Activated CD4-positive, alpha-beta T cell treated with anti-CD3 and anti-CD28 coated beads, Interleukin-2, amount 50 U/mL, for 1 hour (primary cell): ENCODE data around the gene HDAC10.
"Not testable (repeated sequence)": the region's sequence is repeated elsewhere in the genome, so short reads cannot be mapped to it uniquely, and the experiment has no call there.

Experiments
- DNase-seq: peaks from one replicate; pipeline ENCODE4 v3.0.0-alpha.2; 2020

HDAC10 gene

DNA sequence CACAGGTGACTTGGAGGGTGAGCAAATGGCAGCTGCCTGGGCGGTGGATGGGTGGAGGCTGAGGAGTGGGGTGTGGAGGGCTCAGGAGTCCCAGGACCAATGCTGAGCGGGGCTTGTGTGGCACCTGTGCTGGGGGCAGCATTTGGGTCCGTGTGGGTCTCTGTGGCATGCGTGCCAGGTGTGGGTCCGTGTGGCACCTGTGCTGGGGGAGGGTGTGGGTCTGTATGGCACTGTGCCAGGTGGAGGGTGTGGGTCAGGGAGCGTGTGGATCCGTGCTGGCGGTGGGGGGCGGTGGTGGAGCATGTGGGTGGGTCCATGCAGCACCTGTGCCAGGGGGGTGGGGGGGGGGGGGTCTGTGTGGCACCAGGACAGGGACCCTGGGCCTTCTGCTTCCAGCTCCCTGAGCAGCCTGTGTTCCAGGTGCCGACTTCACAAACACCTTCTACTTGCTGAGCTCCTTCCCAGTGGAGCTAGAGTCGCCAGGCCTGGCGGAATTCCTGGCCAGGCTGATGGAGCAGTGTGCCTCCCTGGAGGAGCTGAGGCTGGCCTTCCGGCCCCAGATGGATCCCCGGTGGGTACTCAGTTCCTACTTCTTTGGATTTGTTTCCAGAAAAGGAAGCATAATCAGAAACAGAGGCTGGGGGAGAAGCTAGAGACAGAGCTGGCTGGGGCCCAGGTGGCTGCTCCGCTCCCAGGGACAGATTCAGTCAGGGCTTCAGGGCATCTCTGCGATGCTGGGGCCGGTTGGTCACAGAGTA, 35.6 kb downstream of the HDAC10 start:
- DNase-seq: no peak

DNA sequence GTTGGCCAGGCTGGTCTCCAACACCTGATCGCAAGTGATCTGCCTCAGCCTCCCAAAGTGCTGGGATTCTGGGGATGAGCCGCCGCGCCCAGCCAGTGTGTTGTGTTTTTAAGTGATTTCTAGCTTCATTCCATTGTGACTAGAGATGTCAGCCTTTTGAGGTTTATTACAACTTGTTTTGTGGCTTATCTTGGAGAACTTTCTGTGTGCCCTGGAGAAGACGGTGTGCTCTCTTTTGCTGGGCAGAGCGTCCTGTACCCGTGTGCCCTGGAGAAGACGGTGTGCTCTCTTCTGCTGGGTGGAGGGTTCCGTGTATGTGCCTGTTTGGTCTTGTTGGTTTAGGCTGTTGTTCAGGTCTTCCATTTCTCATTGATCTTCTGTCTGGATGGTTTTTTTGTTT, 37.8 kb downstream of the HDAC10 start:
- DNase-seq: no peak

GRCh38 chr22:50211147-50211546, 39.9 kb downstream of the HDAC10 start:
- no peak for DNase-seq

- DNase-seq: no peak
Measured at GRCh38 chr22:50210378-50211139, 40.5 kb downstream of the HDAC10 start.

DNA sequence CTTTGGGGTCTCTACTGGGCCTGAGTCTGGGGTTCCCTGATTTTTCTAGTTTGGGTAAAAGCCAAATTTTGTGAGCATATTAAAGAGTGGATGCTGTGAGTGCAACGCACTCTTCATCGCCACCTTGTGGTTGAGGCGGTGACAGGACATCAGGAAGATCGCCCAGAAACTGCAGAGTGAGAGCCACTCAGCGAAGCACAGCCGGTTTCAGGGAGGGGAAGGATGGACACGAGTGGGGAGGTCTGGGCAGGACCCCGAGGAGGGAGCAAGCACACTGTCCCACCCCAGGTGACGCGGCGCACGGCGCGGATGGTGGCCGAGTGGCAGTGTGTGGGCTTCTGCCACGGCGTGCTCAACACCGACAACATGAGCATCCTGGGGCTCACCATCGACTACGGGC, 41.2 kb downstream of the HDAC10 start:
- DNase-seq: peak; percentile 76

- no peak for DNase-seq
Measured at GRCh38 chr22:50208939-50209892, 41.8 kb downstream of the HDAC10 start.

GRCh38 chr22:50208430-50208938, 42.6 kb downstream of the HDAC10 start:
- DNase-seq: no peak

DNA sequence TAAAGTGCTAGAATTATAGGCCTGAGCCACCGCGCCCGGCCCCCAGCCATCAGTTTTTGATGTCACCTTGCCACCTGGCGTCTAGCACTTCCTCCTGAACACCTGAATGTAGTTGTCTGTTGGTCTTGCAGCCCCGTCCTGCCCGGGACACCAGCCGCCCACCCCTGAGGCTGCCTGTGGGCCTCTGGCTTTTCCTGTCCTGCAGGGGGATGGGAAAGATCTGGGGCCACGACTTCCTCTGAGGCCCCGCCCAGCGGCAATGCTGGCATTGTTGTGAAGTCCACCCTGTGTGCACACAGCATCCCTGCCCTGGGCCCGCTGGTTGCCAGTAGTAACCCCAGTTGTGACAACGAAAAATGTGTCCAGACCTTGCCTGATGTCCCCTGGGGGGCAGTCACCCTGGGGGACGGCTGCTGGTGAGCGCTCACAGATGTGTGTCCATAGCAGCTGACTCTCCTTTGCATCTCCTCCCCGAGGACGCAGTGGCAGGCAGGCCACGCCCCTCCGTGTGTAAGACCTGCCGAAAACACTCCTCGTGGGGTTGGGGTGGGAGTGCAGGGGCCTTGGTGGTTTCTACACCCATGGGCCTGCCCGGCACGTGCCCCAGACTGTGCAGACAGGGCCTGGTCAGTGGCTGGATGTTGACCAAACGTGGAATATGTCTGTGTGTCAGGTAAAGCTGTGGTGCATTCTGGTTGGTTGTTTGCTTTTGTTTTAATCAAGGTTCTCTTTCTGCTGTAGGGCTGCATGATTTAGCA, 43.5 kb downstream of the HDAC10 start:
- no peak for DNase-seq

- DNase-seq: no peak
Measured at GRCh38 chr22:50206599-50206998, 44.5 kb downstream of the HDAC10 start.

GRCh38 chr22:50205781-50206569, 45.1 kb downstream of the HDAC10 start:
- DNase-seq: no peak

GRCh38 chr22:50204998-50205397, 46.1 kb downstream of the HDAC10 start:
- not testable (repeated sequence) for DNase-seq

- DNase-seq: no peak
Measured at GRCh38 chr22:50204571-50204970, 46.5 kb downstream of the HDAC10 start.

DNA sequence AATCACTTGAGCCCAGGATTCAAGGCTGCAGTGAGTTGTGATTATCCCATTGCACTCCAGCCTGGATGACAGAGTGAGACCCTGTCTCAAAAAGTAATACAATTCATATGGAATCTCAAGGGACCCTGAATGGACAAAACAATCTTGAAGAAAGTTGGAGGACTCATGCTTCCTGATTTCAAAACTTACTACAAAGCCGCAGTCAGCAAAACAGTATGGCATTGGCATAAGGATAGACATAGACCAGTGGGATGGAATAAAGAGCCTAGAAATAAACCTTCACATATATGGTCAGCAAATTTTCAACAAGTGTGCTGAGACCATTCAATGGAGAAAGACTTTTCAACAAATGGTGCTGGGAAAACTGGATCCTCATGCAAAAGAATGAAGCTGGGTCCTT, 47.8 kb downstream of the HDAC10 start:
- no peak for DNase-seq

DNA sequence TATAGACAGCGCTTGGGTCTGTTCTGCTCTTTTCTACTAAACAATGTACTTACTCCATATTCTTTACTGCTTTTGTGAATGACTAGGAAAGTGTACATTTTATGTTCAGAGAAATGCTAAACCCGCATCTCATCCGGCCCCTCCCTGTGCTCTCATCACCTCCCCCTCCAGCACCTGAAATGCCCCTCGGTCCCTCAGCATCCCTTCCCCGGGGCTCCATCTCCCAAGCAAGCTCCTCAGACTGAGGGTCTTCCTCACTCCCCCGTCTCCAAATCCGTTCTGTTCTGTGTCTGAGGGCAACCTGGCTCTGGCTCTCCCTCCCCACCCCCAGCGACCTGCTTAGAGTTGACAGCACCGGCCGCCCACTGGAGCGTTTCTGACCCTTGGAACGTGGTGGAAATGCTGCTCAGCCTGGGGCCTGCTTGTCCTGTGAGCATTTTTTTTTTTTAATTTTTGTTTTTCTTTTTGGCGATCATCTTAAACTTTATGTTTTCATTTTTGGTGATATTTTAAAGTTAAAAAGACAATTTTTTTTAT, 48.9 kb downstream of the HDAC10 start:
- no peak for DNase-seq

- DNase-seq: no peak
Measured at GRCh38 chr22:50201191-50202129, 49.6 kb downstream of the HDAC10 start.

- peak; percentile 93 for DNase-seq
Measured at GRCh38 chr22:50200461-50201190, 50.4 kb downstream of the HDAC10 start, which contains the start of gene SELENOO. Gene SELENOO, plus strand, starts transcription at chr22:50201011. Its CDS starts 26 bp downstream, at chr22:50201037.

DNA sequence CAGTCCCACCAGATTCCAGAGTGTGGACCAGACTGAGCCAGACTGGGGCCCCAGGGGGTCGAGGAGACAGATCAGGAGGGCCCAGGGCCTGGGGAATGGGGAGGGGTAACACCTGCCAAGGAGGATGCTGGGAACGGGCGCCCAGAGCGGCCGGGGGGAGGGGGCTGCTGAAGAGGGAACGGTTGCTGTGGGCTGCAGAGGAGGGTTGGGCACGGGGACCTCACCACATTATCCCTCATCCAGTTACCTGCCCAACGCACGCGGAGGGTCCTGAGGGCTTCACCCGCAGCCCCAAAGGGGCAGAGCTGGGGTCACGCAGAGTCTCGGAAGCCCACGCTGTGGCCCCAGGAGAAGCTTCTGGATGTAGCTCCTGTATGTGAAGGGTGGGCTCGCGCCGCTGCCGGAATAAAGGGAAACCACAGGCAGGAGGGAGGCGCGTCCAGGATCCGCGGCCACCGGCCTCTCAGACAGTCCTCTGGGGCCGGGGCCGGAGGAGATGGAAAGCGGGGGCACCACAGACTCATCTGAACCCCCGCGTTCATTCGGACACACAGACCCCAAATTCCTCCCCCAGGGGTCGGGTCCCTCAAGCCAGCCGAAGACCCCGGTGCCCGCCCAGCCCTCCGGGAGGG, 51.1 kb downstream of the HDAC10 start:
- DNase-seq: no peak

DNA sequence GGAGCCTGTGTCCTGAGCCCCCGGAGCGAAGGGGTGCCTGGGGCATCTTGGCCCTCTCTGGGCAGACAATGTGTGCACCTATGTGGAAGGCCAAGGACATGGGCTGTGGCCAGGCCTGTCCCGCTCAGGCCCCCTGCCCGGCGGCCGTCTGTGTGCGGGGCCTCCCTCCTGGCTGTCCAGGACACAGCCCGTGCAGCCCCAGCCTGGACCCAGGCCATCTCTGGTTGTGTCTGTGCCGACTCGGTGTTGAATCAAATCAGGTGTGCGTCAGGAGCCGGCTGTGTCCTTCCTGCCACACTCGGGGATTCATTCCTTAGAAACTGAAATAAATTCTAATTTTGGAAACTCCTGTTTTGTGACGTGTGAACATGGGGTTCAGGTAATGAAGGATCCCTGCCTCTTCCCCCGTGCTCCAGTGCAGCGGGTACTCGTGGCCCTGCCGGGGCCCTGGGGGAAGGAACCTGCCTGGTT, 51.8 kb downstream of the HDAC10 start:
- DNase-seq: no peak
